GM18868 (cell line): ENCODE results near the gene PIK3R1.

Experiments used
- ATAC-seq: cut with Tn5 transposase; IDR thresholded peaks from one replicate; pipeline ENCODE4 v1.9.1; 2021; ENCODE audit warnings: mild to moderate bottlenecking, moderate library complexity; ENCODE audit not compliant: unreplicated experiment

PIK3R1 gene

DNA sequence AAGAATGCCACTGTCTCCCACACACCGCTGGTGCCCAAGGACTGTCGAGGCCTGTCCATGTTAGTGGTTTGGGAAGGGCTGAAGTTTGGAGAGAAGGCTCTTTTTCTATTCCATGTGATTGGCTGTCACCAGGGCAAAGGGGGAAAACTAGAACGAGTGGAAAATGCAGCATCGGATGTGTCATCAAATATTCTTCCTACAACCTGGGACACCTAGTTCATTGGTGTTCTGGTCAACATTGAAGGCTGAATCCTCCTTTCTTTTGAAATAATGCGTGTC, 53.2 kb downstream of the PIK3R1 start:
- ATAC-seq = no peak

DNA sequence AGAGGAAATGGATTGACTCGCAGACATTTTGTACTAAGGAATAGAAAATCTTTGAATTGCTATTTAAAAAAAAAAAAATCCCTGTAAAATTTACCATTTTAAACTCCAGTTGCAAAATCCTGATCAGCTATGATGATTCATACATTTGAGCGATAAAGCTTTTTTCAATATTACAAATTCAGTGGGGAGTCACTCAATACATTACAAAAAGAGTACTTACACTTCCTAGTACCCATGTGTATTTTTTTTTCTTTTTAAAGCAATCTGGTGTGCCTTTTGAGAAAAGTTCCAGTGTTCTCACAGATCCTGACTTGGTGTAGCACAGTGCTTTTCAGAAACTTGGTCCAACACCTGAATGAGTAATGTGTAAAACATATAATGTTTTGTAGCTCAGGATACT, 54.3 kb downstream of the PIK3R1 start:
- no peak for ATAC-seq

DNA sequence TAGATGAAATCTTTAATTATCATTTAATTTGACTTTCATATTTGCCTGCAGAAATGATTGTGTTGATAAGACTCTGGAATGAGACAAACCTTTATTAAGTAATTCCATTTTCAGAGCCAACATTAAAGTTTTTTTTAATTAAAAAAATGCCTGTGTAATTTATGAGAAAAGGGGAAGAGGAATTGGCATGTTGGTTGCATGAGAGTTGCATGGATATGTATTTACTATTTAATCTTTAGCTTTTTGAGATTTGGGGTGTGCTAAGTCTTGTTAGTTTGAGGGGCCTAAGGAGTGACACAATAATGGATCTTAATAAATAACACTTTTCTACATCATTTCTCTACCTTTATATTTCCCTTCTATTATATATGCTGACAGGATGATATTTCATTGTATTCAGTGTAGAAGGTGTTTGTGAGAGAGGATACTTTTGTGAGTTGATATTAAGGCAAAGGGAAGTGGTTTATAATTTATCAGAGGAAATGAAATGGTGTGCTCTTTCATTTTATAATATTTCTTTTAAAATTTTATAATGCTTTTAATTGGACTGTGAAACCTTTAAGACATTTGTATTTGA, 54.9 kb downstream of the PIK3R1 start:
- ATAC-seq = no peak

DNA sequence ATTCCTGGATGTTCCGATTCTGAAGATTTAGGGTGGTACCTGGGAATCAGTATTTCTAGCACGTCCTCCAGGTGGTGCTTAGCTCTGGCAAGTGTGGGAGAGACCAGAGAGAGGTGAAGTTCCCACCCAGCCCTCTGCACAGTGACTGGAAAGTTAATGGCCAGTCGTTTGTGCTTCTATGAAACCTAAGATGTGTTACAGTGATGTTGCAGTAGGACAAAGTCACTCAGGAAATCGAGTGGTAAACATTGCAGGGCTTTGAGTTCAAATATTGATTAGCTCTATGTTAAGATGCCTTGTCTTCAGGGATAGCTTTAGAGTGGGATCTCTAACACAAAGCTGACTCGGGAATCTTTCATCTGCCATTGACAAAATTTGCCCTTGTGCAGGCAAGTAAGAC, 55.6 kb downstream of the PIK3R1 start:
- no peak for ATAC-seq

DNA sequence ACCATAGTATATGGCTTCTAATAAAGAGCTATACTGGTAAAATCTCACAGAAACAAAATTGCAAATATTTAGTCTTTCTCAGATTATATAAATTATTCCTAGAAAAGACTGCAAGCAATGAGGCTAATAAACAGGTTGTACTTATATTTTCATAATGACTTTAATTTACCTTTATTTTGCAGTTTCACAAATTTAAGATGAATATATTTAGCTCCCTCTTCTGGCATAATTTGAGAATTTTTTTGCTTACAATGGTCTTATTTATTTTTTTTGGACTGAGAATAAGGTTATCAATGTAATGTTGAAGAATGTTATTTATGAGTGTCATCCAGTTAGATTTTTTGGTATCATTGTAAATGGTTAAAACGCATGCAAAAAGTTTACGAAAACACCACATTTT, 56.7 kb downstream of the PIK3R1 start:
- ATAC-seq = no peak

DNA sequence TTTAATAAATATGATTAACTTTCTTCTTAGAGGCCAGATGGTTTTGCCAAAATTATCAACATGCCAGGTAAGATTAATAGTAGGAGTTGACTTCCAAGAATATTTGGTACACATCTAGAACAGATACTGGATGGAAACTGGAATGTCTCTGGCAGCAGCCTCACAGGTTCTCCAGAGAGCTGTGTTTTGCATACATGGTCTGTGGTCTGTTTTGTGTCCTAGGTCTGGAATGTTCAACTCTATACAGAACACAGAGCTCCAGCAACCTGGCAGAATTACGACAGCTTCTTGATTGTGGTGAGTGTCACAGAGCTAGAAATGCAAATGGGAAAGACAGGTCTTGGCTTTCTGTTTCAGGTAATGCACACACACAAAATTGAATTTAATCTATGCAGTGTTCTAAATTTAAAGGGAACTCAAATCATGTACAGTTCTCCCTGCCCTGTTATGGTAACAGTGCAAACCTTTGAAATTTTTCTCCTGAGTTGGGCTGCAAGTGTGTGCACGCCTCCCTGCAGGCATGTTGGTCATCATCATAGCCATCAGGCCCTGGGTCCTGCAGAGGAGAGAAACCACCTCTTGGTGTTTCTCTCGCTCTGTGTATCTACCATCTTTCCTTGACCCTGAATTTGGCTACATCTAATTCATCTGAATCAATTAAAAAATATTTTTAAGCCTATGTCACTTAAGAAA, 58.3 kb downstream of the PIK3R1 start:
- ATAC-seq = no peak

DNA sequence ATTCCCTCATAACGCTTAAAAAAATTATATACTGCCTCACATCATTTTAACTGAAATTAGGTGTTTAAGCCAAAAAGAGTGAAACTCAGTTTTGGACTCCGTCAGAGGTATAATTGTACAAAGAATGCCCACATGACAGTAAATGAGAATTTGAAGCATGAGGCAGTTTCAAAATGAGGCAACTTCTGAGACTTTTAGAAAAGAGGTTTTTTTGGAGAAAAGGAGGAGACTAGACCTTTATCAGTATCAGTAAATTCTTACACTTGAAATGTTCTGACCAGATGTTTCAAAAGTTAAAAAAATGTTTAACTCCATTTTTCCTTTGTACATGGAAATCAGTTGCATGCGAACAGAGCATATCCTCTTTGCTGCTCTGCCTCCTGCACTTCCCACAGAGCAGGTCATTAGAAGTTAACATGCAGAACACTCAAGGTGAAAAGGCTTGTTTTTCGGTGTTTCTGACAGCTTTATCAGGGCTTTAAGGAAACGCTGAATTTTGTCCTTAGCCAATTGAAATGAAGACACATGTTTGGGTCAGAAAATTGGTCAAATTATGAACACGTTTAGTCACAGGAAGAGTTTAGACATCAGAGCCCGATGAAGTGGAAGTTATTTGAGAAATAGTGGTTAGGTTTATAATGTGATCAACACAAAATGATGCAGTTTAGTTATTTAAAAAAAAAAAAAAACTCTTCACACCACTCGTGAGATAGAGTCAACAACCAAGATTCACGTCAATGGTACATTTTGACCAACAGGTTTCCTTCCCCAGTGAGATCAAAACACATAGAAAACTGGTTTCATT, 59.5 kb downstream of the PIK3R1 start:
- ATAC-seq = peak; percentile 64

DNA sequence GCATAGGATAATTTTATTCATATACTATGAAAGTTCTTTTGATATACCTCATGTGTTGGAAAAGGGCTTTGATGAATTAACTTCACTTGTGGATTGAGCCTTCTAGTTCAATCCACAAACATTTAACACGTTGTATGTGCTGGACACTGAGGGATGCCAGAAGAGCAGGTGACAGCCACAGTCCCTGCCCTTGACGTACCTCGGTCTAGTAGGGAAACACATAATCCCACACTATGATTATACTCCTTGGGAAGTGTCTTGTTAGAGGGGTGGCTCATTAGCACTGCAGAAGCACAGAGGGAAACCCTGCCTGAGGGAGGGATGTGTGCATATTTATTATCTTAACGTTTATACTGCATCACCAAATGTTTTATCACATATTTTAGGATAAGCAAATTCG, 61.2 kb downstream of the PIK3R1 start:
- ATAC-seq = no peak

DNA sequence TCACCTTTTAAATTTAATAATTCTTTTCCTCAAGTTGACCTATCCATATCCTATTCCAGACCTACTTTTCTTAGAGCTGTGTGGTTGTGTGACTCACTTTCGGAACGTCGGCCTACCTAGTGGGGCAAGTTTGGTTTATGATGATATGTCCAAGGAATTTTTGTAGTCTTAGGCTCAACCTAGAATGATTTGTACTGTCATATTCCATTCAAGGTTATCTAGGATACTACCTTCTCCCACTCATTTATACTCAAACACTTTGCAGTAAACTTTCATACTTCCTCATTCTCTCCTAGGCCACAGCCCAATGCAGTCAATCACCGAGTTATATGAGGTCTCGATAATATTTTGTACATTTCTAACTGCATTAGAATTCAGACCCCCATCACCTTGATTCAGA, 61.9 kb downstream of the PIK3R1 start:
- ATAC-seq = no peak

DNA sequence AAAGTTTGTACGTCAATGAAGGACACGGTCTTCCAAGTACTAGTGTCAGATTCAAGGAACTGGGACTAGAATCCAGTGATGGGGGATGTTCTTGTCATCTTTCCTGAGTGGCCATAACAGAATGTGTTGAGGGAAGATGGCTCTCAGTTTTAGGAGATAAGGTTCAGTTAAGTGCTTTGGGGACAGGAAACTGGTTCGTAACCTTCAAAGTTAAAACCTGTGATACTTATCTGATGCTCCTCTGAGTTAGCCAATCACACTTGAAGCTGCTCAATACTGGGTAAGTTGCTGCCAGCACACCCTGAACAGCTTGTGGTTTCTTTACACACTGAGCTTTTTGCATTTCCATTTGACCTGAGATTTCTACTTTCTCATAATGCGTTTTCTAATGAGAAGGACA, 64.4 kb downstream of the PIK3R1 start:
- no peak for ATAC-seq

DNA sequence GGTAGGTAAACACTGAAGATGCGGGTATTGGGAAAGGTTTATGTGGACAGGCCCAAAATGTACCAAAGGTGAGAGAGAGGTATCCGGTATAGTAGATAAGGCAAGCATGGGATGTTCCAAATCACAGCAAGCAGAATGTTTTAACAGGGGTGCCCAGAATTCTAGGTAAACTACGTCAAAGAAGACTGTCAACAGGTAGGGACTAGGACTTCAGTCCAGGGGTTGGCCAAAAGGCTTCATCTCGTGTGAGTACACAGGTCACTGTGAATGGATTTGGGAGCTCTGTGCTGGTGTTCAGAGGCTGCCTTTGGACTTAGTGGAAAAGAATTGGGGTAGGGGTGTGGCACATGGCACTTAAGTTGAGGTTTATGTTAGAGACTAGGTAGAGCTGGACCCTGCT, 66.4 kb downstream of the PIK3R1 start:
- no peak for ATAC-seq

DNA sequence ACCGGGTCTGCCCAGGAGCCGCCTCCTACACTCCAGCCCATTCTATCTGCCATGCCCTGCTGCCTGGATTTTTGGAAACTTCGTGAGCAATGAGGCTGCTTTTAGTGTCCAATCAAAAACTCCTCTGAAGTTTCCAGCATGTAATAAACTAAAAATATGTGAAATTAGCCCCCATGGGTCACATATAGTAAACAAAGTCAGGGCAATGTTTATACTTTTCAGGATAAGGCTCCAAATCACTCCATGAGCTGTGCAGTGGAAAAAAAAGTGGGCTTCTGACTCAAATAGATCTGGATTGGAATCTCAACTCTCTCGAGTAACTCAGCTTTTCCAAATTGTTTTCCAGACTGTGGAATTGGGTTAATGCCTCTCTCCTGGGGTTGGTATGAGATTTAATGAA, 68.2 kb downstream of the PIK3R1 start:
- no peak for ATAC-seq

DNA sequence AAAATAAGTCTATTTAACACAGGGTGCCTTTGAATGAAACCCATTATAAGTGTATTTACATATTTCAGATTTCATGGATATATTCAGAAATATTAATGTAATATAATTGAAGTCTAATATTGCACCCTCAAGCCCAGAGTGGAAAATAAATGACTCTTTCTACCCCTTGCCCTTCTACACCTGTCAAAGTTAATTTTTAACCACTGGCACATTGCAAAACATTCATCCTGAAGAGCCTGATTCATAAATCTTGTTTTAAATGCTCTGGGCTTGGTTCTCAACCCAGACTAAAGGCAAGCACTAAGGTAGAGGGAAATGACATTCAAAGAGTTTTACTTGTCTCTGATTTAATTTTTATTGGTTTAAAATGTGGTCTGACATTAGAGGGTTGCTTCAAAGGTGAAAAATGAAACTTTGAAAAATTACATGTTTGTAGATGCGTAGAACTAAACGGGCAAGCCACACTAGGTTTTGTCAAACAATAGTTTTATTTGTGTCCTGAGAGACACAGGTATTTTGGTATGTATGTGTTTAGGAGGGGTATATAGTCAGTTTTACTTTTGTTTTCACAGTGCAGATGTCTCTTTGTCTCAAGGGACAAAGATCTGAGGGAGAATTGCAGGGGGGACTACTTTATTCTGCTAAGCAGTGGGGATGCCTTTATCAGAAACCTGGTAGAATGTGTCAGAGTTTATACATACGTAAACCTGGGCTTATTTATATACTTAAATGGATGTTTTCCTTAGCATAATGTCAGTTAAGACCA, 69.7 kb downstream of the PIK3R1 start:
- ATAC-seq = peak; percentile 36

DNA sequence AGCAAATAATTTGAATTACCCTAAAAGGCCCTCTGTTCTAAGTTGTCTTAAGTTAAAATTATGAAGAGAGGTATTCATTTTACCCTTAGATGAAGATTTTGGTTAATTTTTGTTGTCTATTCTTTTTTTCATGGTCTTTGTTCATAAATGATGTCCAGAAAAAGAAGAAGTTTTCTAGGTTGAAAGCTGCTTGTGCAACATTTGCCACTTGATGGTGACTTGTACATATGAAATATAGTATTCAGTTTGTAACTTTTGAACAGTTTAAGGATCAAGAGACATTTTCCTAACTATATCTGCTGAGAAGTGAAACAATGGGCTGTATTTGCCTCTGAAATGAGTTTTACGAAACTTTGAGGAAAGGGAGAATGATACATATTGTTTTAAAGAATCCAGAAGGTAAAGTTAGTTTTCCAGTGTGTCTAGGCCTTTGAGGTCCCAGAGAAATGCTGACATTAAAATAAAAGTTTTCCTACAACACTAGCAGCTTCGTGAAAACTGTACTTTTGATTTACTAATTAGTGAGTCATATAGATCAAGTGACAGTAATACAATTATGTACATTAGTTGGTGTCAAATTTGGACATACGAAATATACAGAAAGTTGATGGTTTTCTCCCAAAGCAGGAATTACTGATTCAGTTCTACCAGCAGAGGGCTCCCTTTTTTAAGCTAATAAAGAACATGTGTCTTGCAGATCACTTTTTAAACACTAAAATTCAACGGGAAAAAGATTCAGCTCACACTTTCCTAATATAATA, 70.5 kb downstream of the PIK3R1 start:
- ATAC-seq = no peak

DNA sequence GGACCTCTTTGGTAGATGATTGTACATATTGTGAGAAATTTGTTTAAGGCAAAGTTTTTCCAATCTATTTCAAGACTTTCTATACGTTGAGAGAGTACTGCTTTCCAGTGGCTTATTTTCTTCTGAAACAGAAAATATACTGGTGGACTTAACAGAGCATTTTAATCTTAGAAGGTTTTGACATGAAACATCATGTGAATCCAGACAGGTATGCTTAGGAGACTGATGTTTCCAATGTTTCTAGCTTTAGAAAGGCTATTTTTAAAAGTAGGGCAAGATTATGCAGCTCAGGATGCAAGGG, 71.0 kb downstream of the PIK3R1 start:
- no peak for ATAC-seq

DNA sequence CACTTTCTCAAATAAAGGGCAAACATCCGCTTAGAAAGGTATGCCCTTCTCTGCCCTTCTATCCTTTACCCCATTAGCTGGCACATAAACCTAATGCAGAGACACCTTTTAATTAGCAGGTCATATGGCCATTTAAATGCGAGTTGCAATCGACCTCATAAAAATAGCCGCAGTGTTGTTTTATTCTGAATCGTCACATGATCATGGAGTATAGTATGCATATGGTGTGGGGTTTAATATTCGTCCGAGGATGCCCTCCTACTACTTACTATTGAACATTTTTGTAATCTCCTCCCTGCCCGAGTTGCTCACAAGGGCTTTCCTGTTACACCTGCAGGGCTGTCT, 72.0 kb downstream of the PIK3R1 start:
- no peak for ATAC-seq

DNA sequence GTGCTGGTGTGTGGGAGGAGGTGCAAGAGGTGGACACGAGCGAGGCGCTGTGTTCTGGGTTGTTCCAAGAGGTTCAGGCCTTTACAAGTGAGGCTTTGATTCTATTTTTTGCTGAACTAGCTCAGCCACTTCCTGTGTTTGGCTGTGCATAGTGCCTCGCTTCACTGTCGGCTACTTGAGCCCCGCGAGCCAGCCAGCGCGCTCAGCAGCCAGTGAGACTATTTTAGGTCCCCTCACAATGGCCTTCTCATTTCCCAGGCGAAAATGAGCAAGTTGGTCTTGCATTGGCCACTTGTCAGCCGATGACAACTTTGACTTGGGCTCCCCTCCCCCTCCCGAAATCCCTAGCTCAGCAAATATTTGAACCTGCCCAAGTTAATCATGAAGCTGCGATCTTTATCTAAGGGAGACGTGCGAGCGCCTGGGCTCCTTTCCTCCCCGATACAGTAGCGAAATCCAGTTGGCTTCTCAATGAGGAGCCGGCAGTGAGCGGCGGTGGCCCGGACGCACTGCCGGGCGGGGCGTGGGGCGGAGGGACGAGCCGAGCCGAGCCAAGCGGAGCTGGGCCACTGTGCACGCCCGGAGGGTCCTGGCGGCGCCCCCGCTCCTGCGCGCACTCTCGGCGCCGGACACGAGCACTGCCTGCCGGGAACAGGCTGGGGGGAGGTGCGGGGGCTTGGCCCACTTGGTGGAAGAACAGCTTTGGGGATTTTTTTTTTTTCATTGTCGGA, 72.6 kb downstream of the PIK3R1 start:
- ATAC-seq = peak; percentile 80

DNA sequence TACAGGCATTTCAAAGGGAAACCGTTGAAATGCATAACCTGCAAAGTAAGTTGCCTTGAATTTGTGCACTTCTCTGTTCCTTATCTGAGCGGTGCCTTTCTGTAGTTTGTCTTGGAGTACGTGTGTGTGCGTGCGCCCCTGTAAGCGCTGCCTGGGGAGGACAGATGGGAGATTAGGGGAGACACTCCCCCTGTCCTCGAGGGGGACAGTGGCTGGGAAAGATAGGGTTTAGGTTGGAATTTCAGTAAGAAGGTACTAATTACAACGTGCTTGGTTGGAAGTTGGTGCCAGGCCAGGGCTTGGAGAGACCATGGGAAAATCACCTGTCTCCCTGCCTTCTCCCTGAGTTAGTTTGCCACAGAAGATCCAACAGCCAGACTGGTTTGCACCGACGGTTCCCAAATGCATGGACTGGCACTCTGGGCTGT, 73.2 kb downstream of the PIK3R1 start:
- ATAC-seq = peak; percentile 13

DNA sequence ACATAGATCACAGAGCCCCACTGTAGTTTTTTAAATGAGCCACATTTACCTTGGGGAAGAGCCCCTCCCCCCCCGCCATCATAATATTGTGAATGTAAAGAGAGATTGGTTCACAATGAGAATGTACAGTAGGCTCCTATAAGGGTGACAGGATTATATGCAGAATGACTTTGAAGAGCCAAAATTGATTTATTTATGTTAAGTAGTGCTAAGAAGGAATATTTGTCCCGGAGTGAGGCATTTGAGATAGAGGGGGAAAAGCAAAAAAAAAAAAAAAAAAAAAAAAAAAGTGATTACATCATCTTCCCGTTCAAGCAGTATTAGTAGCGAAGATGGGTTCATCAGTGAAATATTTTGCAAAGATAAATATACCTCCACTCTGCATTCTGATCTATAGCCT, 73.9 kb downstream of the PIK3R1 start:
- ATAC-seq = no peak

DNA sequence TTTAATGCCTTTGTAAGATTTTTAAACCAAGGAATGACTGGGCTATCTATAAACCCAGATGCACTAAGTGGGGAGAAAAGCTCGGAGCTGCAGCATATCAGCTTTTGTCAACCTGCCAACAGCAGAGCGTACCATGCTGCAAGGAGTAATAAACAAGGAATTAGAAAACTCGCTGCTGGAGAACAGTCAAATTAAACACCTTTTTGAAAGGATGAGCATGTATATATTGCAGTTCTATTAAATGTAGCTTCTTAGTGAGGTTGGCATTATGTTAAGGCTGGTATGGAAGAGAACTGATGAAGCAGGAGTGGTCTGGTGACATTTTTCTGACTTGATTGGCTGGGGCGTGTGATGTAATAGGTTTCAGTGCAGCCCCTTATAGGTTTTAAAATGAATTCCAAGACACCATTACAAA, 74.7 kb downstream of the PIK3R1 start:
- no peak for ATAC-seq

DNA sequence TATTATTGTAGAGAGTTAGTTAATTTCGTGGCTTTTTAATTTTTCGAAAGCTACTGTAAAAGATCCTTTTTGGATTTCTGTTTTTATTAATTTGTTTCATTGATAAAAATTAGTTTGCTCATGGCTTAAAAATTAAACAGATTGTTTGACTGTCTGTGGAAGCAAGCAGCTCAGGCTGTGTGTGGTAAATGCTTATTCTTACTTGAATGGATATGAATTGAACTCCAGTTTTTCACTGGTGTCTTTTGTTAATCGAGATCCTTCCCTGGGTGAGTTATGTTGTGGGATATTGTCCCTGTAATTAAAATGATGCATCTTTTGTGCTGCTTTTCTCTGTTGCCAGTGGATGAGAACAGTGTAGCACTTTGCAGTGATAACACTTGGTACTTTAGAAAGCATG, 75.3 kb downstream of the PIK3R1 start:
- no peak for ATAC-seq
